ENCODE measurements around the gene CSNK1D.
"Not testable (repeated sequence)": the region's sequence is repeated elsewhere in the genome, so short reads cannot be mapped to it uniquely, and the experiment has no call there.

- TF ChIP-seq EZH2 (IDR thresholded peaks at IDR 0.05; ENCODE audit: insufficient read depth, poor library complexity, severe bottlenecking); EZH2phosphoT487 (IDR thresholded peaks at IDR 0.05; ENCODE audit: insufficient read depth, low read depth): not testable (repeated sequence)
Measured at GRCh38 chr17:82210655-82211054, 62.8 kb downstream of the CSNK1D start.

Measured in GM23248 (cell line).